ENCODE results near the gene TUT4. TPM values are rescaled to one million over a fixed set of nuclear protein-coding genes. Genes with fewer than 3 reads are reported as not detected.

Gene TUT4
- total RNA-seq, 3 donors from 2014 or later: 44.2 to 85.3 (median 68.8) TPM

- H3K27ac ChIP-seq: no peak overlapping the region
- no peaks in the 10 kb centered on the region for H3K27me3 ChIP-seq
- no peaks in the 10 kb centered on the region for H3K9me3 ChIP-seq
- TF ChIP-seq, protein P1, sequence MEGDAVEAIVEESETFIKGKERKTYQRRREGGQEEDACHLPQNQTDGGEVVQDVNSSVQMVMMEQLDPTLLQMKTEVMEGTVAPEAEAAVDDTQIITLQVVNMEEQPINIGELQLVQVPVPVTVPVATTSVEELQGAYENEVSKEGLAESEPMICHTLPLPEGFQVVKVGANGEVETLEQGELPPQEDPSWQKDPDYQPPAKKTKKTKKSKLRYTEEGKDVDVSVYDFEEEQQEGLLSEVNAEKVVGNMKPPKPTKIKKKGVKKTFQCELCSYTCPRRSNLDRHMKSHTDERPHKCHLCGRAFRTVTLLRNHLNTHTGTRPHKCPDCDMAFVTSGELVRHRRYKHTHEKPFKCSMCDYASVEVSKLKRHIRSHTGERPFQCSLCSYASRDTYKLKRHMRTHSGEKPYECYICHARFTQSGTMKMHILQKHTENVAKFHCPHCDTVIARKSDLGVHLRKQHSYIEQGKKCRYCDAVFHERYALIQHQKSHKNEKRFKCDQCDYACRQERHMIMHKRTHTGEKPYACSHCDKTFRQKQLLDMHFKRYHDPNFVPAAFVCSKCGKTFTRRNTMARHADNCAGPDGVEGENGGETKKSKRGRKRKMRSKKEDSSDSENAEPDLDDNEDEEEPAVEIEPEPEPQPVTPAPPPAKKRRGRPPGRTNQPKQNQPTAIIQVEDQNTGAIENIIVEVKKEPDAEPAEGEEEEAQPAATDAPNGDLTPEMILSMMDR (IDR thresholded peaks at IDR 0.05): no peak
- no peak for TF ChIP-seq POLR2A (IDR thresholded peaks at IDR 0.05)
- no peak for TF ChIP-seq POLR2AphosphoS5 (IDR thresholded peaks at IDR 0.05)
- peaks cover 3% of the 10 kb centered on the region for H3K36me3 ChIP-seq
- intact Hi-C loops (cut with DNase I; ENCODE audit: low total_unique reads): no loop called here
- DNase-seq (ENCODE audit: low spot score in 2 of 2): no peak
- no peak overlapping the region for H3K4me3 ChIP-seq
- H3K4me1 ChIP-seq: no peaks in the 10 kb centered on the region
Measured at GRCh38 chr1:52444463-52444862, 108.4 kb downstream of the TUT4 start.

GRCh38 chr1:52439976-52440375 lies 112.9 kb downstream of the TUT4 start:
- Histone ChIP-seq H3K27me3 (no peaks in the 10 kb centered on the region), H3K9me3 (no peaks in the 10 kb centered on the region), H3K4me1 (no peaks in the 10 kb centered on the region), H3K27ac (no peak overlapping the region), H3K36me3 (peaks cover 8% of the 10 kb centered on the region), H3K4me3 (no peak overlapping the region)
- intact Hi-C loops (cut with DNase I; ENCODE audit: low total_unique reads): no loop called here
- no peak for DNase-seq (ENCODE audit: low spot score in 2 of 2)
- TF ChIP-seq POLR2AphosphoS5 (IDR thresholded peaks at IDR 0.05) (no peak), POLR2A (IDR thresholded peaks at IDR 0.05) (no peak)
- TF ChIP-seq, protein P1 (IDR thresholded peaks at IDR 0.05): no peak

DNA sequence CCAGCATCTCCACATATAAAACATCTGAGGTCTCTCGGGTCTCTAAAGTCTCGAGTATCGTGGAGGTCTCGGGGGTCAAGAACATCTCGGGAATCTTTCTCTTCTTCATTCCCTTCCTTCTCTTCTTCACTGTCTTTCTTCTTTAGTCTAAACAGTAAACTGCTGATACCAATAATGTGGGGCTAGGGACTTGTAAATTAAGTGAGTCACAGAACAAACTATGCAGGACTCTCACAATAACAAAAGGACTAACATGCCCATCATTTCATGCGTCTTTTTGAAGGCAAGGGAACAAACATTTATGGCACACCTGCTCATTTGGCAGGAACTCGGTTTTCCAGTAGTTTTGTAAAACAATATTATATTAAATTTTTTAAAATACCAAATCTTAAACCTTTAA lies 116.1 kb downstream of the TUT4 start:
- intact Hi-C loops (cut with DNase I; ENCODE audit: low total_unique reads): no loop called here
- Histone ChIP-seq H3K27me3 (no peaks in the 10 kb centered on the region), H3K4me3 (no peak overlapping the region), H3K36me3 (peaks cover 8% of the 10 kb centered on the region), H3K9me3 (no peaks in the 10 kb centered on the region), H3K27ac (no peak overlapping the region), H3K4me1 (no peaks in the 10 kb centered on the region)
- DNase-seq (ENCODE audit: low spot score in 2 of 2): no peak
- TF ChIP-seq POLR2A (IDR thresholded peaks at IDR 0.05) (no peak), POLR2AphosphoS5 (IDR thresholded peaks at IDR 0.05) (no peak)
- TF ChIP-seq, protein P1 (IDR thresholded peaks at IDR 0.05): no peak

GRCh38 chr1:52435650-52436049 lies 117.2 kb downstream of the TUT4 start:
- no peaks in the 10 kb centered on the region for H3K4me1 ChIP-seq
- no peak overlapping the region for H3K27ac ChIP-seq
- peaks cover 8% of the 10 kb centered on the region for H3K36me3 ChIP-seq
- no peaks in the 10 kb centered on the region for H3K9me3 ChIP-seq
- TF ChIP-seq, protein P1 (IDR thresholded peaks at IDR 0.05): no peak
- TF ChIP-seq POLR2AphosphoS5 (IDR thresholded peaks at IDR 0.05) (no peak), POLR2A (IDR thresholded peaks at IDR 0.05) (no peak)
- no peaks in the 10 kb centered on the region for H3K27me3 ChIP-seq
- no peak overlapping the region for H3K4me3 ChIP-seq
- intact Hi-C loops (cut with DNase I; ENCODE audit: low total_unique reads): no loop called here
- DNase-seq (ENCODE audit: low spot score in 2 of 2): no peak

GRCh38 chr1:52435211-52435610 lies 117.7 kb downstream of the TUT4 start:
- intact Hi-C loops (cut with DNase I; ENCODE audit: low total_unique reads): no loop called here
- peaks cover 8% of the 10 kb centered on the region for H3K36me3 ChIP-seq
- H3K27me3 ChIP-seq: no peaks in the 10 kb centered on the region

More at GRCh38 chr1:52435211-52435610, 117.7 kb downstream of the TUT4 start:
- H3K4me1 ChIP-seq: no peaks in the 10 kb centered on the region
- H3K4me3 ChIP-seq: no peak overlapping the region
- DNase-seq (ENCODE audit: low spot score in 2 of 2): no peak
- H3K9me3 ChIP-seq: no peaks in the 10 kb centered on the region
- no peak overlapping the region for H3K27ac ChIP-seq
- no peak for TF ChIP-seq POLR2AphosphoS5 (IDR thresholded peaks at IDR 0.05)
- no peak for TF ChIP-seq POLR2A (IDR thresholded peaks at IDR 0.05)
- TF ChIP-seq, protein P1 (IDR thresholded peaks at IDR 0.05): no peak

Data from breast epithelium (tissue), 4 donors.